Fibroblast of skin of left quadriceps (primary cell): ENCODE data around the gene ACAA2.
"Not testable (repeated sequence)": the region's sequence is repeated elsewhere in the genome, so short reads cannot be mapped to it uniquely, and the experiment has no call there.

Experiments
- DNase-seq, 2 experiments: peaks; one replicate each; pipeline ENCODE4 v3.0.0-alpha.2; 2013; ENCODE audit warnings: low read depth in 2 of 2

Gene ACAA2

GRCh38 chr18:49811151-49811938 is 2.0 kb downstream of the ACAA2 start:
- no peak for DNase-seq

DNA sequence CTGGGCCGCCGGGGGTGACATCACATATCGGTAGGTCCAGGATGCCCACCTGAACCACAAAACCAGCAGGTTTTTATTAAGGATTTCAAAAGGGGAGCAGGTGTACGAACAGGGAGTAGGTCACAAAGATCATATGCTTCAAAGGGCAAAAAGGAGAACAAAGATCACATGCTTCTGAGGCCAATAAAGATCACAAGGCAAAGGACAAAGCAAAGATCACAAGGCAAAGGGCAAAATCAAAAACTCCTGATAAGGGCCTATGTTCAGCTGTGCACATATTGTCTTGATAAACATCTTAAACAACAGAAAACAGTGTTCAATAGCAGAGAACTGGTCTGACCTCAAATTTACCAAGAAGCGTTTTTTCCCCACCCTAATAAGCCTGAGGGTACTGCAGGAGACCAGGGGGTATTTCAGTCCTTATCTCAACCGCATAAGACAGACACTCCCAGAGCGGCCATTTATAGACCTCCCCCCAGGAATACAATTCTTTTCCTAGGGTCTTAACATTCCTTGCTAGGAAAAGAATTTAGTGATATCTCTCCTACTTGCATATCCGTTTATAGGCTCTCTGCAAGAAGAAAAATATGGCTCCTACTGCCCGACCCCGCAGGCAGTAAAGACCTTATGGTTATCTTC is 4.7 kb downstream of the ACAA2 start:
- not testable (repeated sequence) for DNase-seq

GRCh38 chr18:49804096-49804495 is 9.2 kb downstream of the ACAA2 start:
- no peak for DNase-seq

DNA sequence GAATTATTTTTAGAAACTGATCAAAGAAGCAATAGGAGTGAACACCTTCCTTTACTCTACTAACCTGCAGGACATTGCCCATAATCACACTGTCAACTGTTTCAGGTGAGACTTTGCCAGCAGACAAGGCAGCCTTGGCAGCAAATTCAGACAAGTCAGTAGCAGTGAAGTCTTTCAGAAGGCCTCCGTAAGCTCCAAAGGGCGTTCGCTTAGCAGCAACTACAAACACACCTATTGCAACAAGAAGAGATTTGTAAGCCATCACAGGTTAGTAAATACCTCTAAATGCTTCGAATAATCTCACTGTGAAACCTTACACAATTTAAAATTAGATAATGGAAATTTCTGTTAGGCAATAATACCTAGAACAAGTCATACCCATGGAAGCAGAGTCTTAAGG is 10.7 kb downstream of the ACAA2 start:
- no peak for DNase-seq

- not testable (repeated sequence) for DNase-seq
Observed at GRCh38 chr18:49800491-49800890, 12.8 kb downstream of the ACAA2 start.

DNA sequence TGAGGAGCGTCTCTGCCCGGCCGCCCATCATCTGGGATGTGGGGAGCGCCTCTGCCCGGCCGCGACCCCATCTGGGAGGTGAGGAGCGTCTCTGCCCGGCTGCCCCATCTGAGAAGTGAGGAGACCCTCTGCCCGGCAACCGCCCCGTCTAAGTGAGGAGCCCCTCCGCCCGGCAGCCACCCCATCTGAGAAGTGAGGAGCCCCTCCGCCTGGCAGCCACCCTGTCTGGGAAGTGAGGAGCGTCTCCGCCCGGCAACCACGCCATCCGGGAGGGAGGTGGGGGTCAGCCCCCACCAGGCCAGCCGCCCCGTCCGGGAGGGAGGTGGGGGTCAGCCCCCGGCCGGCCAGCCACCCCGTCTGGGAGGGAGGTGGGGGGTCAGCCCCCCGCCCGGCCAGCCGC is 13.5 kb downstream of the ACAA2 start:
- DNase-seq = not testable (repeated sequence)

GRCh38 chr18:49798001-49798400 is 15.3 kb downstream of the ACAA2 start:
- DNase-seq = no peak

DNA sequence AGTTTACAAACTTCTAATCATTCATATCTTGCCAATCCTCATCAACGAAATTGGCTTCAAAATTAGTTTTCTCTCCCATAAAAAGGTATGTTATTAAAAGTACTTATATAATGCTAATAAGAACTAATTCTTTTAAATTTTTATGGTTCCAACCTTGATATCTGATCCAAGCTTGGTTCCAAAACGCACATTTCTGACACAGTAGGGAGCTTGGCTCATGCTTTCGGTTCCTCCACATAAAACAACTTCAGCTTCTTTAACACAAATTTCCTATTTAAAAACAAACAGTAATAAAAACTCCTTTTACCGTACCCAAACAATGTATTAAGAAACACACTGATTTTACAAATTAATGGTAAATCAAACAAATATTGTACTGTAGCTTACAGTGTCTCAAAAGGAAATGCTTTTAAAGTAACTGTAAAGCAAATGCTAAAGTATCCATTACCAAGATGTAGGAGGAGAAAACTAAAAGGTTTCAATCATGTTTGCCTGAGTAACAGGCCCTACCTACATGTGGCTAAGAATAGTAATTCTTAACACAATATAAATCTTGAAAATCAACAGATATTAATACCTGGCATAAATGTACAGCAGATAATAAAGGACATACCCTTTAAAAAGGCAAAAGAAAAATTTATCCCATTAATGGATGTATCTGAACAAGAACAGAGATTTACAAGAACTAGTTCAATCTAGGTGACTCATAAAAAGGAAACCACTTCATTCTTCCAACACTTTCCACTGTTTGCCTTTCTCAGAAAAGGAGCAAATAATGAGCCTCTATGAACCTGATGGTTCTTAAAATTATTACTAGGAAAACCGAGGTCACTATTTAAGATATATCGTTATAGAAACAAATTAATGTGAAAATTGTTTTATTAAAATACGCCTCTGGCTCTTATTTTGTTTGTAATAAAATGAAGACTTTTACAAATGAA is 17.5 kb downstream of the ACAA2 start:
- no peak for DNase-seq

- DNase-seq = no peak
Observed at GRCh38 chr18:49794743-49795142, 18.6 kb downstream of the ACAA2 start.

DNA sequence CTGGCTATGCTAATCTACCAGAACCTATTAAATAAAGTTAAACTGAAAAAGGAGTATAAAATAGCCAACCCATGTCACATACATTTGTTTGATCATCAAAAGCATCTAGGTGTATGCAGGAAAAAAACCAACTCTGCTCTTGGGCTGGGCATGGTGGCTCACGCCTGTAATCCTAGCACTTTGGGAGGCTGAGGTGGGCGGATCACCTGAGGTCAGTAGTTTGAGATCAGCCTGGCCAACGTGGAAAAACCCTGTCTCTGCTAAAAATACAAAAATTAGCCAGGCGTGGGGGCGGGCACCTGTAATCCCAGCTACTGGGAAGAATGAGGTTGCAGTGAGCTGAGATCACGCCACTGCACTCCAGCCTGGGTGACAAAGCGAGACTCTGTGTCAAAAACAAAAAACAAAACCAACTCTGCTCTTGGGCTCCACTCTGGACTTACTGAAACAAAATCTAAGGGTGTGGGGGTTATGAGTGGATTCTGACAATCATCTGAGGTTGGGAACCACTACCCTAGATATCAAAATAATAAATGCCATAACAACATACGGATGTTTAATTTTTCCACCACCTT is 23.7 kb downstream of the ACAA2 start:
- DNase-seq = not testable (repeated sequence)

- no peak for DNase-seq
Observed at GRCh38 chr18:49788327-49788898, 24.9 kb downstream of the ACAA2 start.

- no peak for DNase-seq
Observed at GRCh38 chr18:49786019-49786720, 27.2 kb downstream of the ACAA2 start.

- no peak for DNase-seq
Observed at GRCh38 chr18:49784427-49785185, 28.7 kb downstream of the ACAA2 start.

GRCh38 chr18:49783631-49784030 is 29.7 kb downstream of the ACAA2 start:
- DNase-seq = not testable (repeated sequence)

DNA sequence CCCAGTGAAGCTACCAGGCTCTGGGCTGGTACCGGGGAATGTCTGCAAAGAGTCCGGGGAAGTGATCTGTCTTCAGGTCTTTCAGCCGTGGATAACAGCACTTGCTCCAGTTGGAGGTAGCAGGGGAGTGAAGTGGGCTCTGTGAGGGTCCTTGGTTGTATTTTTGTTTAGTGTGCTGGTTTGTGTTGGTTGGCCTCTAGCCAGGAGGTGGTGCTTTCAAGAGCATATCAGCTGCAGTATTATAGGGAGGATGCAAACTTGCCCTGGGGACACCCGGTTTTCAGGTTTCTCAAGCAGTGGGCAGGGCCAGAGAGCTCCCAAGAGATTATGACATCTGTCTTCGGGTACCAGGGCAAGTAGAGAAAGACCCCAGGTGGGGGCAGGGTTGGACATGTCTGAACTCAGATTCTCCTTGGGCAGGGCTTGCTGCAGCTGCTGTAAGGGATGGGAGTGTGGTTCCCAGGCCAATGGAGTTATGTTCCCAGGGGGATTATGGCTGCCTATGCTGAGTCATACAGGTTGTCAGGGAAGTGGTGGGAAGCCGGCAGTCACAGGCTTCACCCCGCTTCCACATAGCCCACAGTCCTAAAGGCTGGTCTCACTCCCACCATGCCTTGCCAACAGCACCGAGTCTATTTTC is 34.4 kb downstream of the ACAA2 start:
- no peak for DNase-seq

GRCh38 chr18:49769047-49769728 is 44.1 kb downstream of the ACAA2 start:
- DNase-seq = no peak

GRCh38 chr18:49768051-49768391 is 45.3 kb downstream of the ACAA2 start:
- peak; percentile 29 to 39 for DNase-seq

DNA sequence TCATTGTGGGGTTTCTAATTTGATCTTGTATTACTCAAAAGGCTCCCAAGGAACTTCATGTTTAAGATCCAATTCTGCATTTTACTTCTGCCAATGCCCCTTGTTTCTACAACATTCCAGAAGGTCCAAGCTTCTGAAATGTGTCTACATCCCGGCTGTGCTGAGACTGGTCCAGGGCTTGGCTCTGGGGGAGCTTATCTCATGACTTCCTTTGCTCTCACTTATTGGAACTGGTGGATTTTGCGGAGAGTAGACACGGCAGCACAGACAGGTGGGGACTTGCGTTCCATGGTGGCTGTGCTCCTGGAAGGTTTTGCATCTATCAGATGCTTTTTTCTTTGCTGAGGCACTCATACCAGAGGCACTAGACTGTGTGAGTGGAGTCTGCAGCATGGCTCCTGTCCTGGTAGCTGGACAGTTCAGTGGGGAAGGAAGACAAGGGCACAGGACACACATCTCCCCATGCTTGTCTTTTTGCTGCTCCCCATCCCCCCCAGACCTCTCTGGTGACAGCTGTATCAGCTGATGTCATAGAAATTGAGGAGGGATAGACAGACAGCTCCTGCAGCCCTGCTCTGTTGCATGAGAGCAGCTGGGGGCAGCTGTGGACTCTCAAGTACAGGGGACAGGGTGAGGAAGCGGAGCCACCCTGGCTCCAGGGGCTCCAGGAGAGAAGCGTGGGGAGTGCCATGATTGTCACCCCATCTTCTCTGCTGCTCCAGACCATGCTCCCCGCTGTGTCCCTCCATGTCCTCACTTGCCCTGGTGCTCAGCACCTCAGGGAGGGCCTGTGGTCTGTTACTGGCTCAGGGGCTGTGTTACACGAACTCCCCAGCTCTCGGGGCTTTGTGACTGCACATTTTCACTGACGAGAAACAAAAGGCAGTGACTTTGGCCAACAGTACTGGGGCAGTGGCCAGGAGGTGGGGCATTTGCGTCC is 46.0 kb downstream of the ACAA2 start:
- DNase-seq = no peak
